Measurements from ENCODE around the gene AHCYL2.
"Not testable (repeated sequence)": the region's sequence is repeated elsewhere in the genome, so short reads cannot be mapped to it uniquely, and the experiment has no call there.

Gene AHCYL2

DNA sequence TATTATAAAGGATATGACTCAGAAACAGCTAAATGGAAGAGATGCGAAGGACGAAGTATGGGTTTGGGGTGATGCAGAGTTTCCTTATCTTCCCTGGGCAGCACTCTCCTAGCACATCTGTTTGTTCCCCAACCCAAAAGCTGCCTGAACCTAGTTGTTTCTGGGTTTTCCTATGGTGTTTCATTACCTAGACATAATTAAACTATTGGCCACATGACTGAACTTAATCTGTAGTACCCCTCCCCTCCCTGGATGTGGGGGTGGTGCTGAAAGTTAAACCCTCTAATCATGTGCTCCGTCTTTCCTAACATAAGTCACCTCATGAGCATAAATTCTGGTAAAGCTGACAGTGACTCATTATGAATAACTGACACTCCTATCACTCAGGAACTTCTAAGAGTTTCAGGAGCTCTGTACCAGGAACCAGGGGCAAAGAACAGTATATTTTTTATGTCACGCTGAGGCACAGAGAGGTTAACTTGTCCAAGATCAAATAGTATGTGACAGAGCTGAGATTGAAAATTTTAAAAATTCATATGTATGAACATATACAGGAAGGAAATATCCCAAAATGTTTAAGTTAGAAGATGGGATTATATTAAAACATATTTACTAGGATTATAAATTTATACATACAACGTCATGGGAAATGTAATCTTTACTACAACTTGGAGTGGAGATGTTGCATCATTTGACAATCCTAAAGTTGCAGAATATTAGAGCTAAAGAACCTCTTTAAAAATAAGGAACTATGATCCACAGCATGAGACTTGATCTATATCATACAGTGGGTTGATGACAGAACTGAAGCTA is 214.2 kb downstream of the AHCYL2 start:
- Histone ChIP-seq H3K27me3 (replicated peaks; ENCODE audit: control insufficient read depth, insufficient read depth, low read length, poor library complexity, severe bottlenecking) (peaks cover 14% of the 10 kb centered on the region), H3K4me3 (ENCODE audit: insufficient read depth, low read depth, low read length, poor library complexity, severe bottlenecking) (no peak overlapping the region), H3K27ac (ENCODE audit: insufficient read depth, low read length, poor library complexity, severe bottlenecking) (no peak overlapping the region), H3K9me3 (ENCODE audit: control insufficient read depth, low read length) (no peaks in the 10 kb centered on the region), H3K4me1 (ENCODE audit: control insufficient read depth, insufficient read depth, low read length, poor library complexity, severe bottlenecking) (peaks cover 6% of the 10 kb centered on the region), H3K36me3 (ENCODE audit: control insufficient read depth, insufficient read depth, low read length) (no peaks in the 10 kb centered on the region)
- DNase-seq = no peak

DNA sequence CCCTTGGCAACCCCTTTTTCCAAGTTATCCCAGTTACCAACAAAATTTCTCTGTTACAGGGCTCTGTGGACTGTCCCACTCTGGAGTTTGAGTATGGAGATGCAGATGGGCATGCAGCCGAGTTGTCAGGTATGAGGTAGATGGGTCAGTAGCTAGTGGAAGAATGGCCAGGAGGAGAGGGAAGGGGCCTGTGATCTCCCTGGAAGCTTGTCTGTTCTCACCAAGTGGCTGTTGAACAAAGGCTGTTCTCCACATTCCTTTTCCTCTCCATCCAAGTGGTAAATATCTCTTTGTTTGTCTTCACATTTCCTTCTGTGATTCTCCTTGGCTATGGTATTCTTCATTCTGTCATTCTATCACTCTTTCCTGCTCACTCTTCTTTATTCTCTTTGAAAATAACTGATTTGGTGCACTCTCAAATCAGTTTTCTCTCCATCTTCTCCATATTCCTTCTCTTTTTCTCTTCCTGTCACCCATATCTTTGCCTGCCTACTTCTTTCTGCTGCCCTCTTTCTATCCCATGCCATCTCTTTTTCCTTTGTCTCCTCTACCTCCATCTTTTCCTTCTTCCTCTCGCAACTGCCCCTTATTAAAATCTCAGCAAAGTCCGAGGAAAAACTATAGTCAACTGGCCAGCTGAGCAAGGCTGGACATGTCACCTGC is 215.3 kb downstream of the AHCYL2 start:
- H3K27me3 ChIP-seq (replicated peaks; ENCODE audit: control insufficient read depth, insufficient read depth, low read length, poor library complexity, severe bottlenecking) = peaks cover 12% of the 10 kb centered on the region

DNA sequence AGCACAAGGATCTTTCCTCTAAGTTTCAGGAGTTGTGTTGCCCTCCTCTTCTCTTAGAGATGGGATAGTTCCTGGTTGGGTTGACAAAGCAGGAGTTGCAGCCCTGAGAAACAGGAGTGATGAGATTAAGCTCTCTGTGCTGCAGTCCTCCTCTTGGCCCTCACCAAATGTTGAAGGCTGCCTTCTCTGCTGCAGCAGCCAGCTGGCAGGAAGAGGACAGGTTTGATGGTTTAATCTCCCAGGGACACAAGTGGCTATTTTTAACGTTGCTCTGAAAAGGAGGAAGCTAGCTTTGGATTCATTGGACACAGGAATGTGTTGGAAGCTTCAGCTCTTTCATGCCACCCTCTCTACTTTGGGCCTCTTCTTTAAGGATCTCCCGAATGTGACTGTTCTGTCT is 218.8 kb downstream of the AHCYL2 start:
- H3K4me1 ChIP-seq (ENCODE audit: control insufficient read depth, insufficient read depth, low read length, poor library complexity, severe bottlenecking) = no peaks in the 10 kb centered on the region
- no peak for DNase-seq
- no peak overlapping the region for H3K4me3 ChIP-seq (ENCODE audit: insufficient read depth, low read depth, low read length, poor library complexity, severe bottlenecking)
- no peaks in the 10 kb centered on the region for H3K9me3 ChIP-seq (ENCODE audit: control insufficient read depth, low read length)
- H3K36me3 ChIP-seq (ENCODE audit: control insufficient read depth, insufficient read depth, low read length) = no peaks in the 10 kb centered on the region
- H3K27me3 ChIP-seq (replicated peaks; ENCODE audit: control insufficient read depth, insufficient read depth, low read length, poor library complexity, severe bottlenecking) = no peaks in the 10 kb centered on the region
- H3K27ac ChIP-seq (ENCODE audit: insufficient read depth, low read length, poor library complexity, severe bottlenecking) = no peak overlapping the region

More for the DNA sequence above, 215.3 kb downstream of the AHCYL2 start:
- no peak overlapping the region for H3K27ac ChIP-seq (ENCODE audit: insufficient read depth, low read length, poor library complexity, severe bottlenecking)
- H3K36me3 ChIP-seq (ENCODE audit: control insufficient read depth, insufficient read depth, low read length) = no peaks in the 10 kb centered on the region
- no peaks in the 10 kb centered on the region for H3K9me3 ChIP-seq (ENCODE audit: control insufficient read depth, low read length)
- no peak for DNase-seq
- no peak overlapping the region for H3K4me3 ChIP-seq (ENCODE audit: insufficient read depth, low read depth, low read length, poor library complexity, severe bottlenecking)
- H3K4me1 ChIP-seq (ENCODE audit: control insufficient read depth, insufficient read depth, low read length, poor library complexity, severe bottlenecking) = peaks cover under 1% of the 10 kb centered on the region

DNA sequence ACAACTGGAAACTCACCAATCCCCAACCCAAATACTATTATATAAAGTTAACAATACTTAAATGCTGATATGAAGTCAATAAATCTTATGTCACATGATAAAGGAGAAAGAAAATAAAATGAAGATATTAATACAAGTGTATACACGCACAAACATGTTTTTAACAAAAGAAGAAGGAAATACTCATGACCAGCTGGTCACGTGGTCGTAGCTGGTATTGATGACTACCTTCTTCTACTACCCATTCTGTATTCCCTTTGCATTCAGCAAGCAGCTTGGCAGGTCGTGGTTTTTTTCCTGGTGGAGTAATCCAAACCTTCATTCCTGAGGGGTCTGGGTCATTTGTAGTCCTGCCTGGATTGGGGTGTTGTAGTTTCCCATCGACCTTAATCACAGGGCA is 219.9 kb downstream of the AHCYL2 start:
- H3K4me3 ChIP-seq (ENCODE audit: insufficient read depth, low read depth, low read length, poor library complexity, severe bottlenecking); H3K36me3 ChIP-seq (ENCODE audit: control insufficient read depth, insufficient read depth, low read length); H3K27ac ChIP-seq (ENCODE audit: insufficient read depth, low read length, poor library complexity, severe bottlenecking); H3K27me3 ChIP-seq (replicated peaks; ENCODE audit: control insufficient read depth, insufficient read depth, low read length, poor library complexity, severe bottlenecking); H3K9me3 ChIP-seq (ENCODE audit: control insufficient read depth, low read length); DNase-seq; H3K4me1 ChIP-seq (ENCODE audit: control insufficient read depth, insufficient read depth, low read length, poor library complexity, severe bottlenecking): not testable (repeated sequence)

DNA sequence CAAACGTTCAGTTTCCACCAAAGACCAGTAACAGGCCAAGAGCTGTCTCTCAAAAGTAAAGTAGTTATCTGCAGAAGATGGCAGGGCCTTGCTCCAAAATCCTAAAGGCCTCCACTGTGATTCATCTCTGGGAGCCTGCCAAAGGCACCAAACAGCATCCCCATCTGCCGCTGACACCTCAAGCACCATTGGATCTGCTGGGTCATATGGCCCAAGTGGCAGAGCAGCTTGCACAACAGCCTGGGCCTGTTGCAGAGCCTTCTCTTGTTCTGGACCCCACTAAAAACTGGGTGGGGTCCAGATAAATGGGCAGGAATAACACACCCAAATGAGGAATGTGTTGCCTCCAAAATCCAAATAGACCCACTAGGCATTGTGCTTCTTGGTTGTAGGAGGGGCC is 222.1 kb downstream of the AHCYL2 start:
- H3K9me3 ChIP-seq (ENCODE audit: control insufficient read depth, low read length); H3K27me3 ChIP-seq (replicated peaks; ENCODE audit: control insufficient read depth, insufficient read depth, low read length, poor library complexity, severe bottlenecking); H3K4me1 ChIP-seq (ENCODE audit: control insufficient read depth, insufficient read depth, low read length, poor library complexity, severe bottlenecking); DNase-seq; H3K36me3 ChIP-seq (ENCODE audit: control insufficient read depth, insufficient read depth, low read length); H3K4me3 ChIP-seq (ENCODE audit: insufficient read depth, low read depth, low read length, poor library complexity, severe bottlenecking); H3K27ac ChIP-seq (ENCODE audit: insufficient read depth, low read length, poor library complexity, severe bottlenecking): not testable (repeated sequence)

DNA sequence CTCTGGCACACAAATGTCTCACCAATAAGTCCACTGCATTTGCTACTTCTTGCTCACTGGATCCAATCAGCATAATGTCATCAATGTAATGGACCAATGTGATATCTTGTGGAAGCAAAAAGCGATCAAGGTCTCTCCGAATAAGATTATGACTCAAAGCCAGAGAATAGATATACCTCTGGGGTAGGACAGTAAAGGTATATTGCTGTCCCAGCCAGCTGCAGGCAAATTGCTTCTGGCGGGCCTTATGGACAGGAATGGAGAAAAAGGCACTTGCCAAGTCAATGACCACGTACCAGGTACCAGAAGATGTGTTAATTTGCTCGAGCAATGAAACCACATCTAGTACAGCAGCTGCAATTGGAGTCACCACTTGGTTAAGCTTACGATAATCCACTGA is 222.6 kb downstream of the AHCYL2 start:
- H3K27ac ChIP-seq (ENCODE audit: insufficient read depth, low read length, poor library complexity, severe bottlenecking); H3K4me3 ChIP-seq (ENCODE audit: insufficient read depth, low read depth, low read length, poor library complexity, severe bottlenecking); H3K4me1 ChIP-seq (ENCODE audit: control insufficient read depth, insufficient read depth, low read length, poor library complexity, severe bottlenecking); H3K9me3 ChIP-seq (ENCODE audit: control insufficient read depth, low read length); DNase-seq; H3K27me3 ChIP-seq (replicated peaks; ENCODE audit: control insufficient read depth, insufficient read depth, low read length, poor library complexity, severe bottlenecking); H3K36me3 ChIP-seq (ENCODE audit: control insufficient read depth, insufficient read depth, low read length): not testable (repeated sequence)

DNA sequence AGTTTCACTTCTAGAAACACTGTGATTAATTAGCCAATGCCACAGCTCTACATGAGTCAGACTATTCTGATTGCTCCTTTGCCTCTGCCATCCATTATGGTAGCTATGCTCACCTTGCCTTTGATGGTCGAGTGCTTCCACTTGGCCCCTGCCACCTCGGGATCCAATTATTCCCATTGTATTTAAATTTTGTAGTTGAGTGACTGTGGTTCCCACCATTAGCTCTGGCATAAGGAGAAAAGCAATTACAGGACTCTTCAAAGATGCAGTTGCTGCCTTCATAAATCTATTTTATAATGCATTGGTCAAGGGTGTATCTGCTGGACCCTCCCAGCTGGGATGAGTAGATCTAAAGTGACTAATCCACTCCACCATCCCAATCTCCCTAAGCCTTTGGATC is 223.8 kb downstream of the AHCYL2 start:
- not testable (repeated sequence) for H3K27me3 ChIP-seq (replicated peaks; ENCODE audit: control insufficient read depth, insufficient read depth, low read length, poor library complexity, severe bottlenecking); H3K4me1 ChIP-seq (ENCODE audit: control insufficient read depth, insufficient read depth, low read length, poor library complexity, severe bottlenecking); H3K27ac ChIP-seq (ENCODE audit: insufficient read depth, low read length, poor library complexity, severe bottlenecking); H3K36me3 ChIP-seq (ENCODE audit: control insufficient read depth, insufficient read depth, low read length); H3K9me3 ChIP-seq (ENCODE audit: control insufficient read depth, low read length); DNase-seq; H3K4me3 ChIP-seq (ENCODE audit: insufficient read depth, low read depth, low read length, poor library complexity, severe bottlenecking)

DNA sequence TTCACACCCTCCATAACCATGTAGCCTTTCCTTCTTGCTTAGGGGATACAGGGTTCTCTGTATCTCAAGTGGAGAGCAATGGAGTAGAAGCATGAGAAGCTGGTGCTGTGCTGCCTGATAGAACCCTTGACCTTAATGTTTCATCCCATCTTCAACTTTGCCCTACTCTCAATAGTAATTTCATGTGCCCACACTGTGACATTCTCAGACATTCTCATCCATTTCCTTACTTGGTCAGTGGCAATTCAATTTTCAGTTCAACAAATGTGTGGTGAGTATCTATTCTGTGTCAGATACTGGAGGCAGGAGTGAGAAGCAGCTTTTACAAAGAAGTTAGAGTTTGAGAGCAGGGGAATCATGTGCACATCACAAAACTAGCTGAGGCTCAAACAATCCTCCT is 225.5 kb downstream of the AHCYL2 start:
- no peaks in the 10 kb centered on the region for H3K36me3 ChIP-seq (ENCODE audit: control insufficient read depth, insufficient read depth, low read length)
- no peaks in the 10 kb centered on the region for H3K9me3 ChIP-seq (ENCODE audit: control insufficient read depth, low read length)
- H3K27ac ChIP-seq (ENCODE audit: insufficient read depth, low read length, poor library complexity, severe bottlenecking) = no peak overlapping the region
- no peaks in the 10 kb centered on the region for H3K27me3 ChIP-seq (replicated peaks; ENCODE audit: control insufficient read depth, insufficient read depth, low read length, poor library complexity, severe bottlenecking)
- DNase-seq = no peak
- no peaks in the 10 kb centered on the region for H3K4me1 ChIP-seq (ENCODE audit: control insufficient read depth, insufficient read depth, low read length, poor library complexity, severe bottlenecking)
- H3K4me3 ChIP-seq (ENCODE audit: insufficient read depth, low read depth, low read length, poor library complexity, severe bottlenecking) = no peak overlapping the region

DNA sequence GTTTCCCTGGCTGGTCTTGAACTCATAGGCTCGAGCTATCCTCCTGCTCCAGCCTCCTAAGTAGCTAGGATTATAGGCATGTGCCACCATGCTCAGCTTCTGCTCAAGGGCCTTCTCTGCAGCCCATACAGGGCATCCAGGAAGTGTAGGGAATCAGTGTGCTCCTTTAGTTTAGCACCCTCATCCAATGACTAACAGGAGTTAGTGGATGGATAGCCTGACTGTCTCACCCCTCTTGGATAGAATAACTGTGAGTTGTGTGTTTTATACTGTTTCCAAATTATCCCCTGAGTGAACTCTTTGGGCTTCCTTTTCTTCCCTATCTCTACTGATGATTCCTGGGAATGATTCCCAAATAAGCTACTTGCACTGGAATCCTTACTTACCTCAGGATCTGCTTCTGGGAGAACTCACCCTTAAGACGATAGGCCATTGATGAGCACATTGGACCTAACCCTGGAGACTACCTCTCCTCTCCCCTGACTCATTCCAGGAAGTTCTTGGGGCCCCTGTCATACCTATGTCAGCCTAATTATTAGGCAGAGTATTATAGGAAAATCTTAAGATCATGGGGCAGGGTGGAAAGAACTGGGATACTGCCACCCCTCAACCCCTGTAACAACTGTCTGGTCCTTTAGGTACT is 227.9 kb downstream of the AHCYL2 start:
- Histone ChIP-seq H3K4me1 (ENCODE audit: control insufficient read depth, insufficient read depth, low read length, poor library complexity, severe bottlenecking) (no peaks in the 10 kb centered on the region), H3K27ac (ENCODE audit: insufficient read depth, low read length, poor library complexity, severe bottlenecking) (no peak overlapping the region), H3K36me3 (ENCODE audit: control insufficient read depth, insufficient read depth, low read length) (no peaks in the 10 kb centered on the region), H3K27me3 (replicated peaks; ENCODE audit: control insufficient read depth, insufficient read depth, low read length, poor library complexity, severe bottlenecking) (no peaks in the 10 kb centered on the region), H3K9me3 (ENCODE audit: control insufficient read depth, low read length) (no peaks in the 10 kb centered on the region), H3K4me3 (ENCODE audit: insufficient read depth, low read depth, low read length, poor library complexity, severe bottlenecking) (no peak overlapping the region)
- no peak for DNase-seq

Data from effector memory CD4-positive, alpha-beta T cell (primary cell).